ENCODE measurements around the gene COL4A2. TPM values are rescaled to one million over a fixed set of nuclear protein-coding genes. Genes with fewer than 3 reads are reported as not detected.

COL4A2 gene
- total and polyA plus RNA-seq, 7 experiments from 2014 or later, result 0.05 TPM; not detected in 6

DNA sequence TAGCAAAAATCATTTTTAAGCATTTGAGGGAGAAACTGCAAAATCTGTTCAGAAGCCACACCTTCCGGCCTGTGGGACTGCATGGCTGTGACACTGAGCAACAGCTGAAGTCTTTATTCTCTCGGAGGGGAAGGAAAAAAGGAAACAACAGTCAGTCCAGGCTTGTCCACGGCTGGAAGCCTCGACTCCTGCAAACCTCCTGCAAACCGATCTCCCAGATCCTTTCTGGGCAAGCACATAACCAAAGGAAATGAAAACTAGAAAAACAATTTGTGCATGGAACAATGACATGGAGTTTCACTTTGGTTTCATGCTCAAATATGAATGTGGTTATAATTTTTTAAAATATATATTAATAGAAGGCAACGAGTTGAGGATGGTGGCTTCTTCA, 1.1 kb upstream of the COL4A2 start:
- no peak overlapping the region for H3K27ac Mint-ChIP-seq
- H3K36me3 Mint-ChIP-seq, result no peaks in the 10 kb centered on the region
- ATAC-seq, result no peak
- no peak for DNase-seq
- intact Hi-C loops (cut with micrococcal nuclease), result no loop called here
- no peak overlapping the region for H3K27ac ChIP-seq (ENCODE audit: low read depth, low read length)
- H3K9me3 ChIP-seq (ENCODE audit: control insufficient read depth in 2 of 3, low read length in 3 of 3), result no peaks in the 10 kb centered on the region
- no peak overlapping the region for H3K4me3 ChIP-seq (ENCODE audit: low read length)
- peak overlapping the region in 4 of 10 donors; percentile 23 to 48 (median 34) for H3K4me3 Mint-ChIP-seq
- peaks cover 64 to 82% (median 75%) of the 10 kb centered on the region in 5 donors for H3K27me3 Mint-ChIP-seq
- peaks cover 3 to 15% (median 11%) of the 10 kb centered on the region in 7 donors for H3K4me1 Mint-ChIP-seq
- no peaks in the 10 kb centered on the region for H3K27me3 ChIP-seq (ENCODE audit: control insufficient read depth in 2 of 2, insufficient read depth in 2 of 2, low read length in 2 of 2)
- H3K9me3 Mint-ChIP-seq, result peaks cover 0 to 3% (median 0%) of the 10 kb centered on the region in 11 donors
- no peaks in the 10 kb centered on the region for H3K36me3 ChIP-seq (ENCODE audit: control insufficient read depth in 2 of 3, insufficient read depth in 3 of 3, low read length in 3 of 3)
- no peaks in the 10 kb centered on the region for H3K4me1 ChIP-seq (ENCODE audit: control insufficient read depth in 2 of 2, insufficient read depth in 2 of 2, low read length in 2 of 2)
- POLR2A ChIA-PET, result no interaction called here
- CTCF ChIA-PET, result no interaction called here

DNA sequence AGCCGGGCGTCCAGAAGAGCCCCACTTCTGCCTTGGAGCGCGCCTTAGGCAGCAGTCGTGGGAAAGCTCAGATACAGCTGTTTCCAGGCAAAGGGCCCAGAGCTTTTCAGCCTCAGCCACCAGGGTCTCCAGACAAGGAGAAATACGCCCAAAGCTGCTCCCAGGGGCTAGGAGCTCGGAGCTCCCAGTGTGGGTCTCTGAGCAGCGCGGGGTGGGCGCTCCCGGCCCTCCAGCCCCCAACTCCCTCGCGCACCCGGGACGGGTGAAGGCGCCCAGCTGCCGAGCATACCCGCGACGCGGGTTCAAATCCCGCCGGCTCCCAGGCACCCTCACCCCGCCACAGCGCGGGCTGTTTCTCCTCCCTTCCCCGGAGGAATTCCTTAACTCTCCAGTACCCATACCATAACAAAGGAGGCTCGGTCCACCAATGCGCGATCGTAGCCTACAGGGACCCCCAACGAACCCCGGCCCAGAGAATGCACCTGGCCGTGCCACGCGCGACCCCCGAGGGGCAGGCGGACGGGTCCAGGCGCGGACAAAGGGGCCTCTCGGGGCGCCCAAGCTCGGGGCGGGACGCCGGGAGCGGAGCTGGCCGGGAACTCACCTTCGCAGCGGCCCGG, 634 bp upstream of the COL4A2 start:
- no peak overlapping the region for H3K27ac Mint-ChIP-seq
- H3K36me3 Mint-ChIP-seq, result no peaks in the 10 kb centered on the region

DNA sequence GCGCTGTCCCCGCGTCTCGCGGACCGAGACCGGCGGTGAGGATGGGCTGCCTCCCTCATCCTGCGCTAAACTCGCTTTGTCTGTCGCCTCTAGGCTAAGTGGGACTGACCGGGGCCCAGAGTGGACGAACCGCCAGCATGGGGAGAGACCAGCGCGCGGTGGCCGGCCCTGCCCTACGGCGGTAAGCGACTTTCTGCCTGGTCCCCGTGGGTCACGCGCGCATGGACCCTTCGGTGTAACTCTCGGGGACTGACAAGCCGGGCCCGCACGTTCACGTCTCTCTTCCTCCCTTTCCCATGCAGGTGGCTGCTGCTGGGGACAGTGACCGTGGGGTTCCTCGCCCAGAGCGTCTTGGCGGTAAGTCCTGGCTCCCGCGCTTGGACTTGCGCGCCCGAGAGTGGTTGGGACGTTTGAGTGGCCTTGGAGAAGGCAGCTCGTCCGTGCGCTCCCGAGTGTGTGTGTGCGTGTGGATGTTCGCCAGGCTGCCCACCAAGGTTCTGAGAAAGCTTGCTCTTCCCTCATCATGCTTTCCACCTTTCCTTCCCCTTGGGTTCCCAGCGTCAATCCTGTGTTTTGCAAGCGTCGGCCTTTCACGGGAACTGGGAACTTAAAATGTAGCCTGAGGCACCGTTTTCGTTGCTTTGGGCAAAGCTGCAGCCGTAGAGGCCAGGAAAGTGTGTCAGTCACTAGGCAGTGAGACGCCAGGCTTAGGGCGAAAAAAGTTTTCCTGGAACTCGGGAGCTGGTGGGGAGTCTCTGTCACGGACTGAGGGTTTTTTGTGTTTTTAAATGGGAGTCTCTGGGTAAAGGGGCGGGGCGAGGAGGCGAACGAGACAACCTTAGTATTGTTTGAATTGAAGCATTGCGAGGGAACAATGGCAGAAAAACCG, 927 bp downstream of the COL4A2 start:
- POLR2A ChIA-PET, result no interaction called here
- no peaks in the 10 kb centered on the region for H3K36me3 ChIP-seq (ENCODE audit: control insufficient read depth in 2 of 3, insufficient read depth in 3 of 3, low read length in 3 of 3)
- intact Hi-C loops (cut with micrococcal nuclease), result no loop called here
- H3K27ac ChIP-seq (ENCODE audit: low read depth, low read length), result no peak overlapping the region
- H3K4me1 ChIP-seq (ENCODE audit: control insufficient read depth in 2 of 2, insufficient read depth in 2 of 2, low read length in 2 of 2), result no peaks in the 10 kb centered on the region
- Mint-ChIP-seq H3K4me1 (peaks cover 3 to 15% (median 11%) of the 10 kb centered on the region in 7 donors), H3K27ac (no peak overlapping the region), H3K4me3 (peak overlapping the region in 2 of 10 donors; percentile 27 to 49), H3K27me3 (peaks cover 66 to 83% (median 76%) of the 10 kb centered on the region in 5 donors), H3K36me3 (no peaks in the 10 kb centered on the region), H3K9me3 (peaks cover 0 to 2% (median 0%) of the 10 kb centered on the region in 11 donors)
- H3K4me3 ChIP-seq (ENCODE audit: low read length), result no peak overlapping the region
- ATAC-seq (no peak), DNase-seq (no peak)
- H3K27me3 ChIP-seq (ENCODE audit: control insufficient read depth in 2 of 2, insufficient read depth in 2 of 2, low read length in 2 of 2), result no peaks in the 10 kb centered on the region
- CTCF ChIA-PET, result no interaction called here
- no peaks in the 10 kb centered on the region for H3K9me3 ChIP-seq (ENCODE audit: control insufficient read depth in 2 of 3, low read length in 3 of 3)

More for the DNA sequence above, 634 bp upstream of the COL4A2 start:
- H3K27me3 ChIP-seq (ENCODE audit: control insufficient read depth in 2 of 2, insufficient read depth in 2 of 2, low read length in 2 of 2), result no peaks in the 10 kb centered on the region
- H3K4me1 Mint-ChIP-seq, result peaks cover 3 to 15% (median 11%) of the 10 kb centered on the region in 7 donors
- ATAC-seq, result no peak
- intact Hi-C loops (cut with micrococcal nuclease), result no loop called here
- no peaks in the 10 kb centered on the region for H3K4me1 ChIP-seq (ENCODE audit: control insufficient read depth in 2 of 2, insufficient read depth in 2 of 2, low read length in 2 of 2)
- no peaks in the 10 kb centered on the region for H3K9me3 ChIP-seq (ENCODE audit: control insufficient read depth in 2 of 3, low read length in 3 of 3)
- ChIA-PET CTCF (no interaction called here), POLR2A (no interaction called here)
- H3K4me3 Mint-ChIP-seq, result no peak overlapping the region
- no peak for DNase-seq
- H3K27me3 Mint-ChIP-seq, result peaks cover 64 to 81% (median 75%) of the 10 kb centered on the region in 5 donors
- H3K27ac ChIP-seq (ENCODE audit: low read depth, low read length), result no peak overlapping the region
- no peaks in the 10 kb centered on the region for H3K36me3 ChIP-seq (ENCODE audit: control insufficient read depth in 2 of 3, insufficient read depth in 3 of 3, low read length in 3 of 3)
- H3K9me3 Mint-ChIP-seq, result peaks cover 0 to 2% (median 0%) of the 10 kb centered on the region in 11 donors
- H3K4me3 ChIP-seq (ENCODE audit: low read length), result no peak overlapping the region

GRCh38 chr13:110308656-110309359, 1.7 kb downstream of the COL4A2 start:
- DNase-seq (no peak), ATAC-seq (no peak)
- no peaks in the 10 kb centered on the region for H3K4me1 ChIP-seq (ENCODE audit: control insufficient read depth in 2 of 2, insufficient read depth in 2 of 2, low read length in 2 of 2)
- intact Hi-C loops (cut with micrococcal nuclease), result no loop called here
- no peak overlapping the region for H3K27ac ChIP-seq (ENCODE audit: low read depth, low read length)
- no peak overlapping the region for H3K4me3 ChIP-seq (ENCODE audit: low read length)
- CTCF ChIA-PET, result no interaction called here
- no peaks in the 10 kb centered on the region for H3K36me3 ChIP-seq (ENCODE audit: control insufficient read depth in 2 of 3, insufficient read depth in 3 of 3, low read length in 3 of 3)
- Mint-ChIP-seq H3K4me1 (peaks cover 3 to 15% (median 11%) of the 10 kb centered on the region in 7 donors), H3K27ac (no peak overlapping the region), H3K9me3 (peaks cover 0 to 2% (median 0%) of the 10 kb centered on the region in 11 donors), H3K4me3 (peak overlapping the region in 2 of 10 donors; percentile 27 to 49), H3K36me3 (no peaks in the 10 kb centered on the region), H3K27me3 (peaks cover 60 to 80% (median 72%) of the 10 kb centered on the region in 5 donors)
- no peaks in the 10 kb centered on the region for H3K27me3 ChIP-seq (ENCODE audit: control insufficient read depth in 2 of 2, insufficient read depth in 2 of 2, low read length in 2 of 2)
- POLR2A ChIA-PET, result no interaction called here
- no peaks in the 10 kb centered on the region for H3K9me3 ChIP-seq (ENCODE audit: control insufficient read depth in 2 of 3, low read length in 3 of 3)

- H3K4me1 ChIP-seq (ENCODE audit: control insufficient read depth in 2 of 2, insufficient read depth in 2 of 2, low read length in 2 of 2), result no peaks in the 10 kb centered on the region
- intact Hi-C loops (cut with micrococcal nuclease), result no loop called here
- no peak overlapping the region for H3K27ac Mint-ChIP-seq
- no peak overlapping the region for H3K27ac ChIP-seq (ENCODE audit: low read depth, low read length)
- no peak for ATAC-seq
- no peaks in the 10 kb centered on the region for H3K36me3 Mint-ChIP-seq
- peaks cover 3 to 15% (median 11%) of the 10 kb centered on the region in 7 donors for H3K4me1 Mint-ChIP-seq
- POLR2A ChIA-PET, result no interaction called here
- CTCF ChIA-PET, result no interaction called here
- no peaks in the 10 kb centered on the region for H3K36me3 ChIP-seq (ENCODE audit: control insufficient read depth in 2 of 3, insufficient read depth in 3 of 3, low read length in 3 of 3)
- H3K27me3 Mint-ChIP-seq, result peaks cover 55 to 75% (median 68%) of the 10 kb centered on the region in 5 donors
- H3K9me3 Mint-ChIP-seq, result peaks cover 0 to 2% (median 0%) of the 10 kb centered on the region in 11 donors
- no peak overlapping the region for H3K4me3 ChIP-seq (ENCODE audit: low read length)
- no peaks in the 10 kb centered on the region for H3K27me3 ChIP-seq (ENCODE audit: control insufficient read depth in 2 of 2, insufficient read depth in 2 of 2, low read length in 2 of 2)
- no peak for DNase-seq
- H3K9me3 ChIP-seq (ENCODE audit: control insufficient read depth in 2 of 3, low read length in 3 of 3), result no peaks in the 10 kb centered on the region
- no peak overlapping the region for H3K4me3 Mint-ChIP-seq
These were observed 2.8 kb downstream of the COL4A2 start for GRCh38 chr13:110309661-110310524.
